Fibroblast of skin of left biceps (primary cell): ENCODE data around the gene CCDC27.

Source experiments
- DNase-seq, 2 experiments: peaks; one replicate each; pipeline ENCODE4 v3.0.0-alpha.2; 2013; ENCODE audit warnings: low read depth in 2 of 2

Gene CCDC27

GRCh38 chr1:3752400-3752945, at the start of gene CCDC27:
CCDC27 (plus strand) TSS chr1:3752450; CDS start chr1:3752482, 32 bp downstream.
- DNase-seq: no peak

GRCh38 chr1:3702528-3702927, 49.7 kb upstream of the CCDC27 start:
- no peak for DNase-seq

GRCh38 chr1:3702990-3703728, 49.1 kb upstream of the CCDC27 start:
- DNase-seq: peak in 1 of 2 experiments; percentile 5

GRCh38 chr1:3703786-3704371, 48.4 kb upstream of the CCDC27 start:
- no peak for DNase-seq

GRCh38 chr1:3705341-3705950, 46.8 kb upstream of the CCDC27 start:
- no peak for DNase-seq

GRCh38 chr1:3706651-3707297, 45.5 kb upstream of the CCDC27 start:
- DNase-seq: no peak

- DNase-seq: no peak
Observed at GRCh38 chr1:3707298-3707938, 44.8 kb upstream of the CCDC27 start.

- no peak for DNase-seq
Observed at GRCh38 chr1:3707939-3708328, 44.3 kb upstream of the CCDC27 start.

GRCh38 chr1:3708791-3709190, 43.5 kb upstream of the CCDC27 start:
- DNase-seq: no peak

- no peak for DNase-seq
Observed at GRCh38 chr1:3710251-3710650, 42.0 kb upstream of the CCDC27 start.

GRCh38 chr1:3711381-3711779, 40.9 kb upstream of the CCDC27 start:
- DNase-seq: no peak

GRCh38 chr1:3711780-3712451, 40.3 kb upstream of the CCDC27 start:
- no peak for DNase-seq

GRCh38 chr1:3712573-3713535, 39.4 kb upstream of the CCDC27 start:
- DNase-seq: no peak

- no peak for DNase-seq
Observed at GRCh38 chr1:3713840-3714239, 38.4 kb upstream of the CCDC27 start.

GRCh38 chr1:3714284-3714741, 37.9 kb upstream of the CCDC27 start:
- DNase-seq: no peak

GRCh38 chr1:3714814-3715213, 37.4 kb upstream of the CCDC27 start:
- DNase-seq: no peak

- DNase-seq: no peak
Observed at GRCh38 chr1:3716351-3716750, 35.9 kb upstream of the CCDC27 start.

GRCh38 chr1:3717041-3717714, 35.1 kb upstream of the CCDC27 start:
- DNase-seq: no peak
